Right lobe of liver (tissue), 6 donors: ENCODE data around the gene HDAC4. TPM values are rescaled to one million over a fixed set of nuclear protein-coding genes. Genes with fewer than 3 reads are reported as not detected.
A peak's percentile ranks its signal among the peaks of the same experiment; 100 is the strongest.
"Not testable (repeated sequence)": the region's sequence is repeated elsewhere in the genome, so short reads cannot be mapped to it uniquely, and the experiment has no call there.

Source experiments
- ATAC-seq, 4 donors: fragments of 200-7000 bp; cut with Tn5 transposase; one replicate each; pipeline ENCODE4 v1.9.1; 2020; ENCODE audit warnings: mild to moderate bottlenecking in 4 of 4, moderate library complexity in 4 of 4
- DNase-seq, 3 donors: peaks; one replicate each; pipeline ENCODE4 v3.0.0-alpha.2; 2020
- H3K27ac ChIP-seq, 3 donors: fragments of 200-600 bp; one replicate each; pipeline ENCODE4 v1.8.0; 2022
- H3K27me3 ChIP-seq, 2 donors: fragments of 200-600 bp; one replicate each; pipeline ENCODE4 v1.8.0; 2022
- H3K36me3 ChIP-seq, 4 donors: fragments of 200-600 bp; sonication (generic) in 1 of 4; one replicate each; pipeline versions ENCODE4 v1.5.1 to v1.8.0; 2017 to 2022; ENCODE audit warnings: control low read depth in 1 of 4
- H3K4me1 ChIP-seq, 4 donors: fragments of 200-600 bp; sonication (generic) in 1 of 4; one replicate each; pipeline versions ENCODE4 v1.5.1 to v1.8.0; 2017 to 2022; ENCODE audit warnings: control low read depth in 1 of 4
- H3K4me3 ChIP-seq, 3 donors: fragments of 200-600 bp; one replicate each; pipeline ENCODE4 v1.8.0; 2022
- H3K9me3 ChIP-seq, 4 donors: fragments of 200-600 bp; sonication (generic) in 1 of 4; one replicate each; pipeline versions ENCODE4 v1.5.1 to v1.8.0; 2017 to 2022; ENCODE audit warnings: control low read depth in 1 of 4
- POLR2A ChIP-seq: fragments of 450-650 bp; IDR thresholded peaks from one replicate; pipeline ENCODE4 v1.6.1; 2017; ENCODE audit warnings: antibody characterized with exemption, mild to moderate bottlenecking
- WGBS: methylation state at CpG from one replicate; pipeline ENCODE4 v1.1.6; 2018; ENCODE audit warnings: low coverage, low lambda C conversion rate; ENCODE audit not compliant: insufficient coverage; ENCODE audit errors: missing lambda C conversion rate; 5-methylcytosine and 5-hydroxymethylcytosine counted together
- intact Hi-C, 2 donors: fragments of 100-400 bp; cut with DNase I; formaldehyde crosslinking; loops; one replicate each; pipeline versions ENCODE4 v1.11.2 to v1.14.1; 2022
- long read RNA-seq: library from polyadenylated mRNA; unstranded; transcript quantifications from one replicate; pipeline ENCODE4 v2.0.0, GENCODE V29; 2019
- total RNA-seq, 6 experiments: library from RNA; depleted of rRNA in 2 of 6; stranded (reverse); fragments of >200 nt in 2 of 6; fragmentation: NEBNext Ultra II Directional in 3 of 6; extraction: Animal tissue kit (Norgen Biotek cat#: 25700) in 3 of 6; gene quantifications; one replicate each; pipeline versions ENCODE4 v1.1.0 to v1.2.4, GENCODE V29; 2016 to 2023
- TF ChIP-seq, protein P1 (sequence below), 4 donors: fragments of 200-600 bp in 3 of 4; fragments of 450-650 bp in 1 of 4; IDR thresholded peaks; one replicate each; pipeline versions ENCODE4 v1.5.1 to v1.8.0; 2016 to 2022; ENCODE audit warnings: antibody characterized with exemption in 4 of 4, mild to moderate bottlenecking in 2 of 4
- donor health status: DM: no; HTN: yes; CAD: no.
- donor health status: DM: no; HTN: no; CAD: no.
- donor health status: DM: no; HTN: no; CAD: no.
- donor health status: DM: no; HTN: yes; CAD: no.
- donor health status: DM: no; HTN: yes; CAD: no.

HDAC4 gene
- 10 to 100 TPM in 5 of 6 experiments, 1 to 10 TPM in 1; 8.9 to 22.4 (median 14.7) TPM for total RNA-seq
- long read RNA-seq, partial matches to known transcripts, result 0 of 3 reads
- long read RNA-seq, other reads (novel, unspliced or antisense), result 3 of 3 reads

DNA sequence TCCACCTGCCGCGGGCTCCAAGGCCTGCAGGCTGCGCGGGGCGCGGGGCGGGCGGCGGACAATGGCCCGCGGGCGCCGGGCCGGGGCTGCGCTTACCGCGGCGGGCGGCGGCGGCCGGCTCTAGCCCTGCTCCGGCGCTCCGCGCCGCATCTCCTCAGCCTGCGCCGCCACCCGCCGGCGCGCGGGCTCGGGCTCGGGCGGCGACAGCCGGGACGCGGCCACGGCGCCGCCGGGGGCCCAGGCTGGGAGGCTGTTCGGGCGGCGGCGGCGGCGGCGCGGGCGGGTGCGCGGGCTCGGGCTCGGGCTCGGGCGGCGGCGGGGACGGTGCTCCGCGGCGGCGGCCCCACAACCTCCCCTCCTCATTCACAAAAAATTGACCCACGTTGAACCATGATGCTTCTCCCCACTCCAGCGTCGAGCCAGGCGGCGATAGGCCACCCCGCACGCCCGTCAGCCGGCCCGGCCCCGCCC, at the start of gene HDAC4:
Gene HDAC4, minus strand, starts transcription at position 425 of the 471 bp plus-strand sequence. CDS start 48,321 bp downstream, outside the sequence.
- 0% methylated on average over 1 of the region's 78 CpGs for WGBS
- Histone ChIP-seq H3K27ac (peak within 1 kb of the TSS; percentile 98 to 100 (median 100)), H3K4me3 (peak within 1 kb of the TSS; percentile 67 to 95 (median 89)), H3K9me3 (no peaks in the 10 kb centered on the region), H3K4me1 (no peaks in the 10 kb centered on the region), H3K36me3 (no peaks in the 10 kb centered on the region), H3K27me3 (no peaks in the 10 kb centered on the region)
- TF ChIP-seq, protein P1, sequence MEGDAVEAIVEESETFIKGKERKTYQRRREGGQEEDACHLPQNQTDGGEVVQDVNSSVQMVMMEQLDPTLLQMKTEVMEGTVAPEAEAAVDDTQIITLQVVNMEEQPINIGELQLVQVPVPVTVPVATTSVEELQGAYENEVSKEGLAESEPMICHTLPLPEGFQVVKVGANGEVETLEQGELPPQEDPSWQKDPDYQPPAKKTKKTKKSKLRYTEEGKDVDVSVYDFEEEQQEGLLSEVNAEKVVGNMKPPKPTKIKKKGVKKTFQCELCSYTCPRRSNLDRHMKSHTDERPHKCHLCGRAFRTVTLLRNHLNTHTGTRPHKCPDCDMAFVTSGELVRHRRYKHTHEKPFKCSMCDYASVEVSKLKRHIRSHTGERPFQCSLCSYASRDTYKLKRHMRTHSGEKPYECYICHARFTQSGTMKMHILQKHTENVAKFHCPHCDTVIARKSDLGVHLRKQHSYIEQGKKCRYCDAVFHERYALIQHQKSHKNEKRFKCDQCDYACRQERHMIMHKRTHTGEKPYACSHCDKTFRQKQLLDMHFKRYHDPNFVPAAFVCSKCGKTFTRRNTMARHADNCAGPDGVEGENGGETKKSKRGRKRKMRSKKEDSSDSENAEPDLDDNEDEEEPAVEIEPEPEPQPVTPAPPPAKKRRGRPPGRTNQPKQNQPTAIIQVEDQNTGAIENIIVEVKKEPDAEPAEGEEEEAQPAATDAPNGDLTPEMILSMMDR (IDR thresholded peaks at IDR 0.05), result no peak
- TF ChIP-seq POLR2A, result no peak
- DNase-seq (no peak), ATAC-seq (no peak)
- intact Hi-C loops, result no loop called here

DNA sequence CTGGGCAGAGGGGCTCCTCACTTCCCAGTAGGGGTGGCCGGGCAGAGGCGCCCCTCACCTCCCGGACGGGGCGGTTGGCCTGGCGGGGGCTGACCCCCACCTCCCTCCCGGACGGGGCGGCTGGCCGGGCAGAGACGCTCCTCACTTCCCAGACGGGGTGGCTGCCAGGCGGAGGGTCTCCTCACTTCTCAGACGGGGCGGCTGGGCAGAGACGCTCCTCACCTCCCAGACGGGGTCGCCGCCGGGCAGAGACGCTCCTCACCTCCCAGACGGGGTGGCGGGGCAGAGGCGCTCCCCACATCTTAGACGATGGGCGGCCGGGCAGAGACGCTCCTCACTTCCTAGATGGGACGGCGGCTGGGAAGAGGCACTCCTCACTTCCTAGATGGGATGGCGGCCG, 48.6 kb upstream of the HDAC4 start:
- H3K4me1 ChIP-seq, H3K27ac ChIP-seq, H3K4me3 ChIP-seq, ATAC-seq, intact Hi-C loops, H3K9me3 ChIP-seq, DNase-seq, H3K36me3 ChIP-seq, H3K27me3 ChIP-seq: not testable (repeated sequence)
- no CpG with 5 or more reads among the region's 32 CpGs for WGBS

DNA sequence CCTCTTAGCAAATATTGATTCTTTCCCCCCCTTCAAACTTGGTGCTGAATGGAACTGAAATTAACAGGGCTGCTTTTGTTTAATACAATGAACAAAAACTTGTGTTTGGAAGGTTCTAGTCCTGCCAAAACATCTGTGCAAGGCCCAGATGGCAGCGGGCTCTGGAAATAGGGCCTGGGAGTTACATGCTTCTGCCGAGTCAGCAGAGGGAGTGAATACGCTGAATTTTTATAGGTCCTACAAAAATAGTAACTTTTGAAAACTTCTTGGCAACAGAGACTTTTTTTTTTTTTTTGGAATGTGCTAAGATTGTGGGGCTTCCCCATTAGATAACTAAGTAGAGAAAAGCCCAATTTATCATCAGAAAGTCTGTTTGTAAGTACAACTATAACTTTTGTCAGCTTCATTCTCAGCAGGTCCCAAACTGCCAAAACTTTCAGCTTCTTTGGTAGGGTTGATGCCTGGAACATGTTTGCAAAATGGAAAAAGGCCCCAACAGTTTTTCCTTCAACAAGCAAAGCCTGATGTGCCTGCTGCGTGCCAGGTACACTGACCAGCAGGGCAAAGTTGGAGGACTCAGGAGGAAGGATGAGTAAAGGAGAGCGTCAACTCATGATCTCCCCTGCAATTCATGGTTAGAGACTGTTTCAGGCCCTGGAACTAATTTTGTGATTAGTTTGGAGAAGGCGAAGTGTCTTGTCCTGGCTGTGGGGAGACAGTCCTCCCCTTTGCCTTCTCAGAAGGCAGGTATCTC, 45.1 kb upstream of the HDAC4 start:
- Histone ChIP-seq H3K27ac (no peak overlapping the region), H3K4me3 (no peak overlapping the region), H3K36me3 (no peaks in the 10 kb centered on the region), H3K4me1 (no peaks in the 10 kb centered on the region), H3K9me3 (no peaks in the 10 kb centered on the region), H3K27me3 (no peaks in the 10 kb centered on the region)
- 63% methylated on average over 6 of the region's 6 CpGs for WGBS
- no peak for DNase-seq
- ATAC-seq, result no peak
- intact Hi-C loops, result no loop called here
- TF ChIP-seq, protein P1 (IDR thresholded peaks at IDR 0.05), result no peak
- no peak for TF ChIP-seq POLR2A

- 45% methylated on average over 17 of the region's 20 CpGs for WGBS
- H3K36me3 ChIP-seq, result no peaks in the 10 kb centered on the region
- no peak overlapping the region for H3K4me3 ChIP-seq
- H3K27me3 ChIP-seq, result no peaks in the 10 kb centered on the region
- ATAC-seq (peak; percentile 89 to 96 (median 96)), DNase-seq (peak; percentile 75 to 84 (median 82))
- TF ChIP-seq, protein P1 (IDR thresholded peaks at IDR 0.05), result no peak
- no peak for TF ChIP-seq POLR2A
- H3K4me1 ChIP-seq, result no peaks in the 10 kb centered on the region
- H3K27ac ChIP-seq, result no peak overlapping the region
- intact Hi-C loops, result no loop called here
- no peaks in the 10 kb centered on the region for H3K9me3 ChIP-seq
Observed at GRCh38 chr2:239444626-239445577, 44.1 kb upstream of the HDAC4 start.
